CD14-positive monocyte (primary cell): ENCODE data around the gene CDH6. TPM values are rescaled to one million over a fixed set of nuclear protein-coding genes. Genes with fewer than 3 reads are reported as not detected.

Experiments used
- DNase-seq, 3 donors: peaks; one replicate each; pipeline ENCODE4 v3.0.0-alpha.2; 2011 to 2022
- H2AFZ ChIP-seq: 2 replicates; pipeline ENCODE4 v1.6.0; 2012; ENCODE audit warnings: mild to moderate bottlenecking, low read depth, low read length, inconsistent platforms; ENCODE audit not compliant: insufficient read depth, poor library complexity, severe bottlenecking
- H3K27ac ChIP-seq, 2 donors: 1 replicate in 1 of 2; 2 replicates in 1 of 2; pipeline ENCODE4 v1.5.1; 2012 to 2013; ENCODE audit warnings: low read length in 2 of 2, control low read depth in 1 of 2, inconsistent platforms in 1 of 2, low read depth in 1 of 2, mild to moderate bottlenecking in 1 of 2
- H3K27me3 ChIP-seq, 2 donors: one replicate each; pipeline versions ENCODE4 v1.6.0 to v1.6.1; 2011 to 2013; ENCODE audit warnings: low read length in 2 of 2; ENCODE audit not compliant: control insufficient read depth in 2 of 2, insufficient read depth in 2 of 2
- H3K36me3 ChIP-seq, 2 donors: replicated peaks in 1 of 2; 1 replicate in 1 of 2; 2 replicates in 1 of 2; pipeline versions ENCODE4 v1.5.1 to v1.6.1; 2012 to 2013; ENCODE audit warnings: low read length in 2 of 2, control low read depth in 1 of 2, inconsistent platforms in 1 of 2, mild to moderate bottlenecking in 1 of 2; ENCODE audit not compliant: insufficient read depth in 2 of 2, control insufficient read depth in 1 of 2
- H3K4me1 ChIP-seq, 2 donors: 1 replicate in 1 of 2; 2 replicates in 1 of 2; pipeline versions ENCODE4 v1.5.1 to v1.6.1; 2012 to 2013; ENCODE audit warnings: low read length in 2 of 2, control low read depth in 1 of 2, inconsistent platforms in 1 of 2, mild to moderate bottlenecking in 1 of 2, moderate library complexity in 1 of 2; ENCODE audit not compliant: insufficient read depth in 2 of 2, control insufficient read depth in 1 of 2
- H3K4me2 ChIP-seq: replicated peaks from 2 replicates; pipeline ENCODE3; 2012; ENCODE audit warnings: low read length, moderate library complexity, mild to moderate bottlenecking; ENCODE audit not compliant: poor library complexity, severe bottlenecking; ENCODE audit errors: extremely low read depth
- H3K4me3 ChIP-seq, 3 experiments: fragments of 200-600 bp in 1 of 3; sonication (generic) in 1 of 3; replicated peaks in 1 of 3; 1 replicate in 2 of 3; 2 replicates in 1 of 3; pipeline ENCODE4 v1.5.1; 2011 to 2013; ENCODE audit warnings: low read length in 3 of 3, mild to moderate bottlenecking in 3 of 3, control low read depth in 2 of 3, low read depth in 2 of 3, inconsistent platforms in 1 of 3, moderate library complexity in 1 of 3
- H3K79me2 ChIP-seq: 2 replicates; pipeline ENCODE4 v1.6.0; 2012; ENCODE audit warnings: mild to moderate bottlenecking, control low read depth, inconsistent platforms, low read length, moderate library complexity; ENCODE audit not compliant: insufficient read depth
- H3K9ac ChIP-seq: 2 replicates; pipeline ENCODE4 v1.6.0; 2017; ENCODE audit warnings: low read length, mild to moderate bottlenecking; ENCODE audit not compliant: insufficient read depth, poor library complexity, severe bottlenecking
- H3K9me3 ChIP-seq, 2 donors: replicated peaks in 1 of 2; 1 replicate in 1 of 2; 2 replicates in 1 of 2; pipeline versions ENCODE4 v1.5.1 to v1.6.1; 2012 to 2013; ENCODE audit warnings: low read length in 2 of 2, control low read depth in 1 of 2; ENCODE audit not compliant: control insufficient read depth in 1 of 2, insufficient read depth in 1 of 2
- H4K20me1 ChIP-seq: 2 replicates; pipeline ENCODE4 v1.6.0; 2012; ENCODE audit warnings: mild to moderate bottlenecking, low read length, control low read depth, moderate library complexity; ENCODE audit not compliant: insufficient read depth
- H3K27ac Mint-ChIP-seq, 7 donors: one replicate each; pipeline ENCODE4 v1.8.0; 2020; ENCODE audit warnings: mild to moderate bottlenecking in 7 of 7, mixed read lengths in 7 of 7, moderate library complexity in 6 of 7, inconsistent platforms in 2 of 7
- H3K27me3 Mint-ChIP-seq, 3 donors: one replicate each; pipeline ENCODE4 v1.8.0; 2021 to 2022; ENCODE audit warnings: low read depth in 3 of 3, mild to moderate bottlenecking in 3 of 3, mixed read lengths in 3 of 3, moderate library complexity in 3 of 3, inconsistent platforms in 1 of 3
- H3K36me3 Mint-ChIP-seq, 2 donors: one replicate each; pipeline ENCODE4 v1.8.0; 2020; ENCODE audit warnings: mixed read lengths in 2 of 2, inconsistent platforms in 1 of 2, mild to moderate bottlenecking in 1 of 2
- H3K4me1 Mint-ChIP-seq: one replicate; pipeline ENCODE4 v1.8.0; 2020; ENCODE audit warnings: mild to moderate bottlenecking, mixed read lengths
- H3K4me3 Mint-ChIP-seq, 2 donors: one replicate each; pipeline ENCODE4 v1.8.0; 2020; ENCODE audit warnings: mild to moderate bottlenecking in 2 of 2, mixed read lengths in 2 of 2, moderate library complexity in 1 of 2
- H3K9me3 Mint-ChIP-seq, 7 donors: one replicate each; pipeline ENCODE4 v1.8.0; 2020 to 2022; ENCODE audit warnings: mixed read lengths in 7 of 7, mild to moderate bottlenecking in 6 of 7, moderate library complexity in 6 of 7, inconsistent platforms in 2 of 7
- WGBS: methylation state at CpG from one replicate; pipeline ENCODE4 v1.1.5; 2013; ENCODE audit warnings: missing lambda C conversion rate; ENCODE audit not compliant: insufficient coverage; 5-methylcytosine and 5-hydroxymethylcytosine counted together
- intact Hi-C, 2 donors: fragments of 100-400 bp; cut with micrococcal nuclease; formaldehyde crosslinking; loops; one replicate each; pipeline versions ENCODE4 v1.15.0 to v1.15.1; 2023
- polyA plus RNA-seq, 3 donors: library from polyadenylated mRNA; depleted of rRNA in 1 of 3; unstranded in 2 of 3; stranded (reverse) in 1 of 3; fragments of 300-500 nt in 2 of 3; fragments of >200 nt in 1 of 3; fragmentation: Illumina TruSeq in 2 of 3; gene quantifications; 1 replicate in 2 of 3; 2 replicates in 1 of 3; pipeline ENCODE4 v1.2.3, GENCODE V29; 2012 to 2021
- TF ChIP-seq, protein P1 (sequence below): fragments of 200-600 bp; IDR thresholded peaks from one replicate; pipeline ENCODE4 v1.8.0; 2022; ENCODE audit warnings: antibody characterized with exemption, mild to moderate bottlenecking

The CDH6 gene
- polyA plus RNA-seq, 3 donors = not detected

DNA sequence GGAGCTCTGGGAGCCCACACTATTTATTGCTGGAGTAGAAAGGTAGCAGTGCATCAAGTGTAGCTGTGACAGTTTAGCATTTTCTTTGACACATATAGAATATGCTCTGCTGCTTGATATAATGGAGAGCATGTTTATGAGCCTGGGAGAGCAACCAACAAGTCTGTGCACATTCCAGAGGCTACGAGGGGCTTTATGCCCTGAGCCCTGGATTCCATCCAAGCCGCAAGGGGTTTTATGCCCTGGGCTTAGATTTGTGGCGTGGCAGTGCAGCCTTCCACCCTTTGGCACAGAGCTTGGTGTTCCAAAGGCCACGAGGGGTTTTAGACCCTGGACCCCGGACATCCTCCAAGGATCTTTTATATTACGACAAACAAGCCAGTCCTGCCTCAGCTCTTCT, 14.6 kb downstream of the CDH6 start:
- Histone ChIP-seq H2AFZ (no peak overlapping the region), H4K20me1 (no peaks in the 10 kb centered on the region), H3K4me2 (no peak overlapping the region), H3K79me2 (no peaks in the 10 kb centered on the region), H3K36me3 (no peaks in the 10 kb centered on the region), H3K4me3 (no peak overlapping the region), H3K9me3 (no peaks in the 10 kb centered on the region), H3K27ac (no peak overlapping the region), H3K9ac (no peak overlapping the region), H3K27me3 (no peaks in the 10 kb centered on the region), H3K4me1 (no peaks in the 10 kb centered on the region)
- intact Hi-C loops = no loop called here
- no peaks in the 10 kb centered on the region for H3K36me3 Mint-ChIP-seq
- no peak overlapping the region for H3K4me3 Mint-ChIP-seq
- peaks cover 2 to 7% (median 4%) of the 10 kb centered on the region in 3 donors for H3K27me3 Mint-ChIP-seq
- H3K27ac Mint-ChIP-seq = no peak overlapping the region
- TF ChIP-seq, protein P1, sequence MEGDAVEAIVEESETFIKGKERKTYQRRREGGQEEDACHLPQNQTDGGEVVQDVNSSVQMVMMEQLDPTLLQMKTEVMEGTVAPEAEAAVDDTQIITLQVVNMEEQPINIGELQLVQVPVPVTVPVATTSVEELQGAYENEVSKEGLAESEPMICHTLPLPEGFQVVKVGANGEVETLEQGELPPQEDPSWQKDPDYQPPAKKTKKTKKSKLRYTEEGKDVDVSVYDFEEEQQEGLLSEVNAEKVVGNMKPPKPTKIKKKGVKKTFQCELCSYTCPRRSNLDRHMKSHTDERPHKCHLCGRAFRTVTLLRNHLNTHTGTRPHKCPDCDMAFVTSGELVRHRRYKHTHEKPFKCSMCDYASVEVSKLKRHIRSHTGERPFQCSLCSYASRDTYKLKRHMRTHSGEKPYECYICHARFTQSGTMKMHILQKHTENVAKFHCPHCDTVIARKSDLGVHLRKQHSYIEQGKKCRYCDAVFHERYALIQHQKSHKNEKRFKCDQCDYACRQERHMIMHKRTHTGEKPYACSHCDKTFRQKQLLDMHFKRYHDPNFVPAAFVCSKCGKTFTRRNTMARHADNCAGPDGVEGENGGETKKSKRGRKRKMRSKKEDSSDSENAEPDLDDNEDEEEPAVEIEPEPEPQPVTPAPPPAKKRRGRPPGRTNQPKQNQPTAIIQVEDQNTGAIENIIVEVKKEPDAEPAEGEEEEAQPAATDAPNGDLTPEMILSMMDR = no peak
- no peaks in the 10 kb centered on the region for H3K4me1 Mint-ChIP-seq
- peaks cover 0 to 7% (median 0%) of the 10 kb centered on the region in 7 donors for H3K9me3 Mint-ChIP-seq
- no peak for DNase-seq
- 98% methylated on average over 4 of the region's 6 CpGs for WGBS

DNA sequence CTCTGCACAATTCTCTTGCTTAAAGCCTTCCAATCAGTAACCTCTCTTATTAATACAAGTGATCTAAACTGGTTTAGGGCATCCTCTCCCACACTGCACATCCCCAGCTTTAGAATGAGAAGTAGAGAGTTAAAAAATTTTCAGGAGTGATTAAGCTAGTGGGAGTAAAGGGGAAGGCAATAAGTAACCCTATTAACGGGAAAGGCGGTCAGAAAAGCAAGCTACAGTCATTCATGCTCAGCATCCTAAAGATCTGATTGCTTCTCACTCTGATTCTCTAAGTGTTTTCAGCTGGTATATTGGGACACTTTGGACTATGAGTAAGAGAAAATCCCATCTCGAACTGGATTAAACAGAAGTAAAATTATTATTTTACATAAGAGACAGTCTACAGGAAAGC, 15.8 kb downstream of the CDH6 start:
- Histone ChIP-seq H3K4me2 (no peak overlapping the region), H3K9ac (no peak overlapping the region), H3K27ac (no peak overlapping the region), H3K9me3 (no peaks in the 10 kb centered on the region), H3K79me2 (no peaks in the 10 kb centered on the region), H2AFZ (no peak overlapping the region), H3K4me3 (no peak overlapping the region), H4K20me1 (no peaks in the 10 kb centered on the region), H3K36me3 (no peaks in the 10 kb centered on the region), H3K27me3 (no peaks in the 10 kb centered on the region), H3K4me1 (no peaks in the 10 kb centered on the region)
- Mint-ChIP-seq H3K27ac (no peak overlapping the region), H3K27me3 (peaks cover 2 to 7% (median 6%) of the 10 kb centered on the region in 3 donors), H3K36me3 (no peaks in the 10 kb centered on the region), H3K4me3 (no peak overlapping the region), H3K9me3 (peaks cover 0 to 7% (median 0%) of the 10 kb centered on the region in 7 donors), H3K4me1 (no peaks in the 10 kb centered on the region)
- intact Hi-C loops = no loop called here
- WGBS = no CpG with 5 or more reads among the region's 3 CpGs
- DNase-seq = no peak
- TF ChIP-seq, protein P1 = no peak
